ENCODE data around the gene CPNE5. TPM values are rescaled to one million over a fixed set of nuclear protein-coding genes. Genes with fewer than 3 reads are reported as not detected.

The CPNE5 gene
- total RNA-seq, 1 donor from 2014 or later = 25.7 TPM

- no peak for DNase-seq (ENCODE audit: extremely low read depth, low read depth, low spot score)
Measured at GRCh38 chr6:36837022-36837339, 2.3 kb downstream of the CPNE5 start.

- no peak for DNase-seq (ENCODE audit: extremely low read depth, low read depth, low spot score)
Measured at GRCh38 chr6:36836111-36837021, 2.9 kb downstream of the CPNE5 start.

GRCh38 chr6:36834576-36835341, 4.5 kb downstream of the CPNE5 start:
- DNase-seq (ENCODE audit: extremely low read depth, low read depth, low spot score) = no peak

- DNase-seq (ENCODE audit: extremely low read depth, low read depth, low spot score) = no peak
Measured at GRCh38 chr6:36833182-36833789, 6.0 kb downstream of the CPNE5 start.

- no peak for DNase-seq (ENCODE audit: extremely low read depth, low read depth, low spot score)
Measured at GRCh38 chr6:36832313-36832712, 6.9 kb downstream of the CPNE5 start.

GRCh38 chr6:36830577-36830976, 8.7 kb downstream of the CPNE5 start:
- no peak for DNase-seq (ENCODE audit: extremely low read depth, low read depth, low spot score)

- no peak for DNase-seq (ENCODE audit: extremely low read depth, low read depth, low spot score)
Measured at GRCh38 chr6:36829919-36830544, 9.2 kb downstream of the CPNE5 start.

- peak; percentile 98 for DNase-seq (ENCODE audit: extremely low read depth, low read depth, low spot score)
Measured at GRCh38 chr6:36827261-36828079, 11.8 kb downstream of the CPNE5 start.

GRCh38 chr6:36826520-36827227, 12.6 kb downstream of the CPNE5 start:
- DNase-seq (ENCODE audit: extremely low read depth, low read depth, low spot score) = no peak

- DNase-seq (ENCODE audit: extremely low read depth, low read depth, low spot score) = no peak
Measured at GRCh38 chr6:36825994-36826393, 13.2 kb downstream of the CPNE5 start.

- DNase-seq (ENCODE audit: extremely low read depth, low read depth, low spot score) = no peak
Measured at GRCh38 chr6:36825452-36825851, 13.8 kb downstream of the CPNE5 start.

- DNase-seq (ENCODE audit: extremely low read depth, low read depth, low spot score) = no peak
Measured at GRCh38 chr6:36824253-36824652, 15.0 kb downstream of the CPNE5 start.

- no peak for DNase-seq (ENCODE audit: extremely low read depth, low read depth, low spot score)
Measured at GRCh38 chr6:36823421-36824096, 15.7 kb downstream of the CPNE5 start.

GRCh38 chr6:36822506-36823269, 16.6 kb downstream of the CPNE5 start:
- DNase-seq (ENCODE audit: extremely low read depth, low read depth, low spot score) = peak; percentile 98

GRCh38 chr6:36821581-36822335, 17.5 kb downstream of the CPNE5 start:
- no peak for DNase-seq (ENCODE audit: extremely low read depth, low read depth, low spot score)

- no peak for DNase-seq (ENCODE audit: extremely low read depth, low read depth, low spot score)
Measured at GRCh38 chr6:36820700-36821580, 18.3 kb downstream of the CPNE5 start.

- DNase-seq (ENCODE audit: extremely low read depth, low read depth, low spot score) = no peak
Measured at GRCh38 chr6:36818756-36819155, 20.5 kb downstream of the CPNE5 start.
